ENCODE data around the gene H2BK1.
A peak's percentile ranks its signal among the peaks of the same experiment; 100 is the strongest.

H2BK1 gene

DNA sequence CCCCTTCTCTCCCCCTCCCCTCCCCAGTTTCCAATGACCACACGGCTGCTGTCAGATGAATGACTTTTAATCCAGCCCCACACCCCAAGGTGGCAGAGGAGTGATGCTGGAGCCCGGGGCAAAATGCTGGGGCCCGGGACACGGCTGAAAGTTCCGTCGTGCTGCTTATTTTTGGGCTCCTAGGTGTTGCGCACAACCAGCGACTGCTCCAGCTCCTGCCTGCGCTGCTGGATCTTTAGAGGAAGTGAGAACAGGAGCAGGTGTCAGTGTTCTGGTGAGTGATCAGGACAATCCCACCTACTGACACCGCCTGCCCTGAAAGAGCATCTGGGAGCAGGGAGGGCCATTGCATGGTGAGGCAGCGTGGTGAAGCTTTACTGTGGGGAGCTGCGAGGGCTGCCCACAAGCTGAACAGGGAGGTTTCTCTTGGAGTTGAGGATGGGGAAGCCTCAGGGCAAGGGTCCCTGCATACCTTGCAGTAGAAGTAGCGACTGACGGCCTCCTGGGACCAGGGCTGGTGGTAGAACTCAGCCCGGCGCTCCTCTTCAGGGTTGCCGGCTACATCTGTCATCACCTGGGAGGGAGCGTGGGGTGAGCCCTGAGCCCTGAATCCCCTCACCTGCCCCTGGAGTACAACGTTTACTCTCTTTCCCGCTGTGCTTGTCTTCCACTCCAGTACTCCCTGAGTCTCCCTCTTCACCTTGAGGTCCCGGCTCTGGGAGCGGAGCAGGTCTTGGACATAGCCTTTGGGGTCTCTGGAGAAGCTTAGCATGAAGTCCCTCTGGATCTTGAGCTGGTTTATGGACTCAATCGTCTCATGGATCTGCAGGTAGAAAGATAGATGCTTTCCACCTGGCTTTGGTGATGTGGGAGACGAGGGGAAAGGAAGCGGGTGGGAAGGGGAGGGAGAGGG is 28.9 kb upstream of the H2BK1 start:
- H3K9me3 ChIP-seq (replicated peaks in 1 of 11): no peaks in the 10 kb centered on the region
- H3K4me2 ChIP-seq: no peak overlapping the region
- H3K9ac ChIP-seq: no peak overlapping the region
- no peak overlapping the region for H3K4me3 ChIP-seq
- peaks cover 4 to 7% (median 7%) of the 10 kb centered on the region in 11 experiments for H3K27me3 ChIP-seq
- no peak for TF ChIP-seq Cebpa-rat (IDR thresholded peaks at IDR 0.05)
- peaks cover 42 to 63% (median 54%) of the 10 kb centered on the region in 11 experiments for H3K36me3 ChIP-seq
- H3K4me1 ChIP-seq: peaks cover 16 to 30% (median 22%) of the 10 kb centered on the region in 10 experiments
- peaks cover 35 to 98% (median 82%) of the 10 kb centered on the region in 11 experiments for H4K20me1 ChIP-seq
- no peak overlapping the region for H3K27ac ChIP-seq

DNA sequence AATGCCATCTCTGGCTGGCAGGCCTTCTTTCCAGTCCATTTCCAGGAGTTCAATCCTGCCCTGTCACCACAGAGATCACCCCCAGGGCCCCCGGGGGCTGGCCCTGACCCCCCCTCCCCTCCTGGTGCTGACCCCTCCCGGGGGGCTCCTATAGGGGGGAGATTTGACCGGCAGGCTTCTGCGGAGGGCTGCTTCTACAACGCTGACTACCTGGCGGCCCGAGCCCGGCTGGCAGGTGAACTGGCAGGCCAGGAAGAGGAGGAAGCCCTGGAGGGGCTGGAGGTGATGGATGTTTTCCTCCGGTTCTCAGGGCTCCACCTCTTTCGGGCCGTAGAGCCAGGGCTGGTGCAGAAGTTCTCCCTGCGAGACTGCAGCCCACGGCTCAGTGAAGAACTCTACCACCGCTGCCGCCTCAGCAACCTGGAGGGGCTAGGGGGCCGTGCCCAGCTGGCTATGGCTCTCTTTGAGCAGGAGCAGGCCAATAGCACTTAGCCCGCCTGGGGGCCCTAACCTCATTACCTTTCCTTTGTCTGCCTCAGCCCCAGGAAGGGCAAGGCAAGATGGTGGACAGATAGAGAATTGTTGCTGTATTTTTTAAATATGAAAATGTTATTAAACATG is 28.0 kb upstream of the H2BK1 start:
- Histone ChIP-seq H3K36me3 (peaks cover 45 to 68% (median 59%) of the 10 kb centered on the region in 11 experiments), H3K9ac (no peak overlapping the region), H3K4me3 (no peak overlapping the region), H3K4me1 (peaks cover 19 to 31% (median 22%) of the 10 kb centered on the region in 10 experiments), H3K9me3 (replicated peaks in 1 of 11) (no peaks in the 10 kb centered on the region), H3K27me3 (no peaks in the 10 kb centered on the region), H3K27ac (no peak overlapping the region), H4K20me1 (peaks cover 37 to 99% (median 83%) of the 10 kb centered on the region in 11 experiments; a peak in 21 of 22 replicates), H3K4me2 (no peak overlapping the region)
- TF ChIP-seq Cebpa-rat (IDR thresholded peaks at IDR 0.05): no peak

DNA sequence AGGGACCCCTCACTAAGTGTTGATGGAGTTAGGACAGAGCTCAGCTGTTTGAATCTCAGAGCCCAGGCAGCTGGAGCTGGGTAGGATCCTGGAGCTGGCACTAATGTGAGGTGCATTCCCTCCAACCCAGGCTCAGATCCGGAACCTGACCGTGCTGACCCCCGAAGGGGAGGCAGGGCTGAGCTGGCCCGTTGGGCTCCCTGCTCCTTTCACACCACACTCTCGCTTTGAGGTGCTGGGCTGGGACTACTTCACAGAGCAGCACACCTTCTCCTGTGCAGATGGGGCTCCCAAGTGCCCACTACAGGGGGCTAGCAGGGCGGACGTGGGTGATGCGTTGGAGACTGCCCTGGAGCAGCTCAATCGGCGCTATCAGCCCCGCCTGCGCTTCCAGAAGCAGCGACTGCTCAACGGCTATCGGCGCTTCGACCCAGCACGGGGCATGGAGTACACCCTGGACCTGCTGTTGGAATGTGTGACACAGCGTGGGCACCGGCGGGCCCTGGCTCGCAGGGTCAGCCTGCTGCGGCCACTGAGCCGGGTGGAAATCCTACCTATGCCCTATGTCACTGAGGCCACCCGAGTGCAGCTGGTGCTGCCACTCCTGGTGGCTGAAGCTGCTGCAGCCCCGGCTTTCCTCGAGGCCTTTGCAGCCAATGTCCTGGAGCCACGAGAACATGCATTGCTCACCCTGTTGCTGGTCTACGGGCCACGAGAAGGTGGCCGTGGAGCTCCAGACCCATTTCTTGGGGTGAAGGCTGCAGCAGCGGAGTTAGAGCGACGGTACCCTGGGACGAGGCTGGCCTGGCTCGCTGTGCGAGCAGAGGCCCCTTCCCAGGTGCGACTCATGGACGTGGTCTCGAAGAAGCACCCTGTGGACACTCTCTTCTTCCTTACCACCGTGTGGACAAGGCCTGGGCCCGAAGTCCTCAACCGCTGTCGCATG is 27.2 kb upstream of the H2BK1 start:
- no peak for TF ChIP-seq Cebpa-rat (IDR thresholded peaks at IDR 0.05)
- H3K27me3 ChIP-seq: no peaks in the 10 kb centered on the region
- peaks cover 38 to 93% (median 81%) of the 10 kb centered on the region in 11 experiments; a peak in 21 of 22 replicates for H4K20me1 ChIP-seq
- H3K9ac ChIP-seq: no peak overlapping the region
- H3K4me3 ChIP-seq: no peak overlapping the region
- H3K9me3 ChIP-seq (replicated peaks in 1 of 11): no peaks in the 10 kb centered on the region
- peaks cover 45 to 68% (median 59%) of the 10 kb centered on the region in 11 experiments for H3K36me3 ChIP-seq
- no peak overlapping the region for H3K27ac ChIP-seq
- peaks cover 13 to 25% (median 17%) of the 10 kb centered on the region in 10 experiments for H3K4me1 ChIP-seq
- no peak overlapping the region for H3K4me2 ChIP-seq

DNA sequence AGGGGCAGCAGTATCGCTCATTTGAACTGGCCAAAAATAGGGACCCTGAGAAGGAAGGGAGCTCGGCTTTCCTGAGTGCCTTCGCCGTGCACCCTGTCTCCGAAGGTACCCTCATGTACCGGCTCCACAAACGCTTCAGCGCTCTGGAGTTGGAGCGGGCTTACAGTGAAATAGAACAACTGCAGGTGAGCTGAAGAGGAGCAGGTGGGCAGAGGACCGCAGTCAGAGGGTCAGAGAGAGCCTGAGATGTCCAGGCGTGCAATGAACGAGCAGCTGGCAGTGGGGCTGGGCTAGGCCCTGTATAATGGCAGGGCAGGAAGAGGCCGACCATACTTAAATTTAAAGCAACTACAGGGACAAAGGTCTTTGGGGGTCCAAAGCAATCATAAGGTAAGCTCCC is 26.1 kb upstream of the H2BK1 start:
- Histone ChIP-seq H3K9ac (no peak overlapping the region), H4K20me1 (peaks cover 38 to 83% (median 74%) of the 10 kb centered on the region in 11 experiments; a peak in 21 of 22 replicates), H3K4me2 (no peak overlapping the region), H3K9me3 (replicated peaks in 1 of 11) (no peaks in the 10 kb centered on the region), H3K36me3 (peaks cover 45 to 66% (median 59%) of the 10 kb centered on the region in 11 experiments), H3K27ac (no peak overlapping the region), H3K4me3 (no peak overlapping the region), H3K4me1 (peaks cover 18 to 31% (median 21%) of the 10 kb centered on the region in 10 experiments), H3K27me3 (no peaks in the 10 kb centered on the region)
- no peak for TF ChIP-seq Cebpa-rat (IDR thresholded peaks at IDR 0.05)

DNA sequence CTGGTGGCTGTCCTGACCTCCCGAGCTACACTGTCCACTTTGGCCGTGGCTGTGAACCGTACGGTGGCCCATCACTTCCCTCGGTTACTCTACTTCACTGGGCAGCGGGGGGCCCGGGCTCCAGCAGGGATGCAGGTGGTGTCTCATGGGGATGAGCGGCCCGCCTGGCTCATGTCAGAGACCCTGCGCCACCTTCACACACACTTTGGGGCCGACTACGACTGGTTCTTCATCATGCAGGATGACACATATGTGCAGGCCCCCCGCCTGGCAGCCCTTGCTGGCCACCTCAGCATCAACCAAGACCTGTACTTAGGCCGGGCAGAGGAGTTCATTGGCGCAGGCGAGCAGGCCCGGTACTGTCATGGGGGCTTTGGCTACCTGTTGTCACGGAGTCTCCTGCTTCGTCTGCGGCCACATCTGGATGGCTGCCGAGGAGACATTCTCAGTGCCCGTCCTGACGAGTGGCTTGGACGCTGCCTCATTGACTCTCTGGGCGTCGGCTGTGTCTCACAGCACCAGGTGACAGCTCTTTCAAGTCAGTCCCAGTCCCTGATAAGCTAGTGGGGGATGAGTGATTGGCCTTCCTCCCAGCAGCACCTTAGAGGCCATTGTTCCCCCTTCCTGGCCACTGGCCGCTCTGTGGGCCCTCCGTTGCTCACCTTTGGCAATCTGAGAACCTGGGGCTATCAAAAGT is 25.0 kb upstream of the H2BK1 start:
- Histone ChIP-seq H3K9ac (peak overlapping the region in 2 of 11 experiments; percentile 5 to 12; a peak in 2 of 22 replicates), H3K4me2 (no peak overlapping the region; a peak in 1 of 22 replicates), H3K4me1 (peaks cover 20 to 32% (median 24%) of the 10 kb centered on the region in 10 experiments), H3K36me3 (peaks cover 45 to 65% (median 59%) of the 10 kb centered on the region in 11 experiments), H3K4me3 (no peak overlapping the region), H4K20me1 (peaks cover 38 to 71% (median 70%) of the 10 kb centered on the region in 11 experiments; a peak in 21 of 22 replicates), H3K9me3 (replicated peaks in 1 of 11) (no peaks in the 10 kb centered on the region), H3K27me3 (no peaks in the 10 kb centered on the region), H3K27ac (no peak overlapping the region)
- TF ChIP-seq Cebpa-rat (IDR thresholded peaks at IDR 0.05): no peak

DNA sequence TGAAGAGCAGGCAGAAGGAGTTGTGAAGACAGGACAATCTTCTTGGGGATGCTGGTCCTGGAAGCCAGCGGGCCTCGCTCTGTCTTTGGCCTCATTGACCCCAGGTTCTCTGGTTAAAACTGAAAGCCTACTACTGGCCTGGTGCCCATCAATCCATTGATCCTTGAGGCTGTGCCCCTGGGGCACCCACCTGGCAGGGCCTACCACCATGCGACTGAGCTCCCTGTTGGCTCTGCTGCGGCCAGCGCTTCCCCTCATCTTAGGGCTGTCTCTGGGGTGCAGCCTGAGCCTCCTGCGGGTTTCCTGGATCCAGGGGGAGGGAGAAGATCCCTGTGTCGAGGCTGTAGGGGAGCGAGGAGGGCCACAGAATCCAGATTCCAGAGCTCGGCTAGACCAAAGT is 23.5 kb upstream of the H2BK1 start:
- peaks cover 38 to 58% (median 57%) of the 10 kb centered on the region in 11 experiments; a peak in 21 of 22 replicates for H4K20me1 ChIP-seq
- peak overlapping the region; percentile 86 to 98 (median 95) for H3K4me3 ChIP-seq
- peaks cover 45 to 52% (median 50%) of the 10 kb centered on the region in 11 experiments for H3K36me3 ChIP-seq
- peaks cover 20 to 32% (median 24%) of the 10 kb centered on the region in 10 experiments for H3K4me1 ChIP-seq
- TF ChIP-seq Cebpa-rat (IDR thresholded peaks at IDR 0.05): no peak
- H3K9me3 ChIP-seq (replicated peaks in 1 of 11): no peaks in the 10 kb centered on the region
- H3K27me3 ChIP-seq: no peaks in the 10 kb centered on the region
- peak overlapping the region; percentile 92 to 98 (median 95); a peak in 20 of 22 replicates for H3K9ac ChIP-seq
- H3K4me2 ChIP-seq: peak overlapping the region; percentile 88 to 100 (median 98)
- H3K27ac ChIP-seq: peak overlapping the region in 10 of 11 experiments; percentile 88 to 96 (median 94); a peak in 19 of 22 replicates

DNA sequence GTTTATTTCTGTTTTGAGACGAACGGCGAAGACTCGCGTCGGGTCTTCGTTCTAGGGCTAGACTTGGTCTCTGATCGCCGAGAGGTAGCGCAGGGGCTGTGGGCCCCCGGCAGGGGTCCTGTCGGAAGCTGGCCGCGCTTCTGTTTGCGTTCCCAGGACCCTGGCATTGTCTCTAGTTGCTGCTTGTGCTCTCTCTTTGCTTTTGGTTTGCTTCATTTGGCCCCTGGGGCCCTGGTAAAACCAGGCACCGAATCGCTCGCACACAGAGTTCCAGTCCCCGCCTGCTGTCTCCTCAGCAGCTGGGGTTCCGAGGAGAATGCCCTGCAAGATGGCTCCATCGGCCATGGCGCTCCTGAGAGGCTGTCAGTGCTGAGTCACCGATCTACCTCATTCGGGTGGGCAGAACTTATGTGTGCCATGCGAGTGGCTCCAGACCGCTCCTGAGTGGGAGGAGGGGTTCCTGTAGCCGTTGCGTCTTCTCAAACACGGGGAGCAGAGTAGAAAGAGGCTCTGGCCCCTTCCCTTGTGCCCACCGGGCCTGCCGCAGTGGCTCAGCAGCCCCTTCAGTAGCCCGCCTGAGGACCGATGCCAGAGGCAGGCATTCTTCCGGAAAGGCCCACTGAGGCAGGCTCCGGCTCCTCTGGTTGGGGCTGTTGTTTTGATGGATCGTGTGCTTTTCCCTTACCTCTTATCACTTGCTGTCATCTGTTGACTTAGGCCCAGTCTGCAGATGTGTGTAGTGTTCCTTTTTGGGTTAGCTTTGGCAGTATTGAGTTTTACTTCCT is 22.8 kb upstream of the H2BK1 start:
- peaks cover 35 to 51% (median 50%) of the 10 kb centered on the region in 11 experiments; a peak in 21 of 22 replicates for H4K20me1 ChIP-seq
- H3K9ac ChIP-seq: peak overlapping the region; percentile 92 to 98 (median 95)
- peak overlapping the region; percentile 79 to 96 (median 94) for H3K27ac ChIP-seq
- H3K4me3 ChIP-seq: peak overlapping the region; percentile 86 to 98 (median 95)
- TF ChIP-seq Cebpa-rat (IDR thresholded peaks at IDR 0.05): no peak
- no peaks in the 10 kb centered on the region for H3K27me3 ChIP-seq
- H3K9me3 ChIP-seq (replicated peaks in 1 of 11): no peaks in the 10 kb centered on the region
- H3K36me3 ChIP-seq: peaks cover 39 to 45% (median 43%) of the 10 kb centered on the region in 11 experiments
- H3K4me2 ChIP-seq: peak overlapping the region; percentile 88 to 100 (median 98)
- H3K4me1 ChIP-seq: peaks cover 23 to 36% (median 27%) of the 10 kb centered on the region in 10 experiments
